ENCODE results near the gene LTBP1.

GRCh38 chr2:33384599-33384961, 437.8 kb downstream of the LTBP1 start:
- TF ChIP-seq CTCF (IDR thresholded peaks at IDR 0.05): no peak
- no peak for TF ChIP-seq POLR2AphosphoS5 (IDR thresholded peaks at IDR 0.05)

Data from breast epithelium (tissue), 3 donors.